Calu3 (cell line): ENCODE measurements around the gene ABCB9. TPM values are rescaled to one million over a fixed set of nuclear protein-coding genes. Genes with fewer than 3 reads are reported as not detected.

Source experiments
- BruUV-seq: library from RNA; stranded (reverse); fragments of 400-500 nt; replicated peaks from 2 replicates; lab custom pipeline; 2021; lab: Mats Ljungman, UMichigan
- CTCF ChIA-PET: fragments of 300-600 bp; sonication (Branson Sonifier 250); formaldehyde crosslinking; loops from one replicate; lab custom pipeline; 2022; ENCODE audit warnings: antibody characterized with exemption; lab: Charles Lee
- DNase-seq: peaks from one replicate; pipeline ENCODE4 v3.0.0; 2022
- H3K27ac Mint-ChIP-seq: one replicate; pipeline ENCODE4 v1.8.0; 2022; ENCODE audit warnings: mixed read lengths; ENCODE audit not compliant: unreplicated experiment
- H3K27me3 Mint-ChIP-seq: one replicate; pipeline ENCODE4 v1.8.0; 2022; ENCODE audit warnings: mixed read lengths; ENCODE audit not compliant: unreplicated experiment
- H3K36me3 Mint-ChIP-seq: one replicate; pipeline ENCODE4 v1.8.0; 2022; ENCODE audit warnings: mild to moderate bottlenecking, moderate library complexity, mixed read lengths; ENCODE audit not compliant: insufficient read depth, unreplicated experiment
- H3K4me1 Mint-ChIP-seq: one replicate; pipeline ENCODE4 v1.8.0; 2022; ENCODE audit warnings: mild to moderate bottlenecking, low read depth, mixed read lengths; ENCODE audit not compliant: unreplicated experiment
- H3K4me3 Mint-ChIP-seq: one replicate; pipeline ENCODE4 v1.8.0; 2022; ENCODE audit warnings: mild to moderate bottlenecking, low read depth, moderate library complexity, mixed read lengths; ENCODE audit not compliant: unreplicated experiment
- H3K9me3 Mint-ChIP-seq: one replicate; pipeline ENCODE4 v1.8.0; 2022; ENCODE audit warnings: low read depth, mixed read lengths; ENCODE audit not compliant: unreplicated experiment
- CTCF ChIP-seq: fragments of 200-600 bp; IDR thresholded peaks from one replicate; pipeline ENCODE4 v1.8.0; 2022; ENCODE audit warnings: antibody characterized with exemption; ENCODE audit not compliant: unreplicated experiment
- intact Hi-C: fragments of 100-400 bp; cut with micrococcal nuclease; formaldehyde crosslinking; loops from one replicate; pipeline ENCODE4 v1.10.0; 2022; ENCODE audit not compliant: unreplicated experiment
- total RNA-seq: library from RNA; stranded (reverse); gene quantifications from 2 replicates; pipeline ENCODE4 v1.2.3, GENCODE V29; 2022

ABCB9 gene
- total RNA-seq, 1 experiment from 2014 or later = 25.6 TPM

GRCh38 chr12:122932207-122932606, 34.1 kb downstream of the ABCB9 start:
- CTCF ChIA-PET = interaction anchor here (0.6 kb wide), 1 partner anchor 19 kb away, joined by 6 read pairs; no protein-coding TSS in a partner anchor
- TF ChIP-seq CTCF = no peak
- no TSS peak for BruUV-seq
- no peak for DNase-seq
- no peak overlapping the region for H3K27ac Mint-ChIP-seq
- no peaks in the 10 kb centered on the region for H3K27me3 Mint-ChIP-seq
- H3K4me3 Mint-ChIP-seq = no peak overlapping the region
- intact Hi-C loops = no loop called here
- no peaks in the 10 kb centered on the region for H3K9me3 Mint-ChIP-seq
- peaks cover 6% of the 10 kb centered on the region for H3K36me3 Mint-ChIP-seq
- H3K4me1 Mint-ChIP-seq = no peaks in the 10 kb centered on the region

- TF ChIP-seq CTCF = no peak
- Mint-ChIP-seq H3K27ac (no peak overlapping the region), H3K9me3 (no peaks in the 10 kb centered on the region), H3K4me1 (no peaks in the 10 kb centered on the region), H3K4me3 (no peak overlapping the region), H3K27me3 (no peaks in the 10 kb centered on the region), H3K36me3 (peaks cover 6% of the 10 kb centered on the region)
- intact Hi-C loops = no loop called here
- no TSS peak for BruUV-seq
- CTCF ChIA-PET = no interaction called here
- no peak for DNase-seq
These were observed 36.5 kb downstream of the ABCB9 start for GRCh38 chr12:122929812-122930211.

GRCh38 chr12:122929148-122929538, 37.1 kb downstream of the ABCB9 start:
- no peak for TF ChIP-seq CTCF
- CTCF ChIA-PET = interaction anchor here (0.6 kb wide), 1 partner anchor 22 kb away, joined by 4 read pairs; no protein-coding TSS in a partner anchor
- DNase-seq = no peak
- Mint-ChIP-seq H3K27me3 (no peaks in the 10 kb centered on the region), H3K9me3 (no peaks in the 10 kb centered on the region), H3K36me3 (peaks cover 6% of the 10 kb centered on the region), H3K4me3 (no peak overlapping the region), H3K4me1 (no peaks in the 10 kb centered on the region), H3K27ac (no peak overlapping the region)
- BruUV-seq = no TSS peak
- intact Hi-C loops = no loop called here

- CTCF ChIA-PET = no interaction called here
- TF ChIP-seq CTCF = no peak
- Mint-ChIP-seq H3K4me1 (no peaks in the 10 kb centered on the region), H3K27ac (no peak overlapping the region), H3K9me3 (no peaks in the 10 kb centered on the region), H3K27me3 (no peaks in the 10 kb centered on the region), H3K4me3 (no peak overlapping the region), H3K36me3 (peaks cover 6% of the 10 kb centered on the region)
- DNase-seq = no peak
- intact Hi-C loops = no loop called here
- BruUV-seq = no TSS peak
These were observed 37.7 kb downstream of the ABCB9 start for GRCh38 chr12:122928404-122929147.
